C4-2B (cell line): ENCODE results near the gene IL3RA.
"Not testable (repeated sequence)": the region's sequence is repeated elsewhere in the genome, so short reads cannot be mapped to it uniquely, and the experiment has no call there.

Experiments
- H3K27ac ChIP-seq: fragments of 450-650 bp; 2 replicates; pipeline ENCODE4 v1.5.1; 2017
- ZFX ChIP-seq: fragments of 450-650 bp; IDR thresholded peaks from 2 replicates; pipeline ENCODE4 v1.6.1; 2017
- TF ChIP-seq, protein P1 (sequence below): fragments of 450-650 bp; conservative IDR thresholded peaks from 2 replicates; pipeline ENCODE4 v1.5.1; 2017; ENCODE audit warnings: mild to moderate bottlenecking

IL3RA gene

DNA sequence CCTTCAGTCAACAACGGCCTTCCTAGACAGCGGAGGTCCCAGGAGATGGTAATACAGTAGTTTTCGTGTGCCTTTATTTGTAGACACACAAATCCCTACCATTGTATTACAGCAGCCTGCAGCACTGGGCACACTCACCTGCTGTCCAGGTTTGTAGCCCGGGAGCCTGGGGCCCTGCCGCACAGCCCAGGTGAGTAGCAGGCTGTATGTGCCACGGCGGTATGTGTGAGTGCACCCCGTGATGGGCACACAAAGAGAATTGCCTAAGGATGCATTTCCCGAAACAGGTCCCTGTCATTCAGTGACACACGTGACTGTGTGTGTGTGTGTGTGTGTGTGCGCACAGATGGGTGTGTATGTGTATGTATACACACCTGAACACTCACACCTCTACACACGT is 63.5 kb downstream of the IL3RA start:
- H3K27ac ChIP-seq: no peak overlapping the region
- TF ChIP-seq, protein P1, sequence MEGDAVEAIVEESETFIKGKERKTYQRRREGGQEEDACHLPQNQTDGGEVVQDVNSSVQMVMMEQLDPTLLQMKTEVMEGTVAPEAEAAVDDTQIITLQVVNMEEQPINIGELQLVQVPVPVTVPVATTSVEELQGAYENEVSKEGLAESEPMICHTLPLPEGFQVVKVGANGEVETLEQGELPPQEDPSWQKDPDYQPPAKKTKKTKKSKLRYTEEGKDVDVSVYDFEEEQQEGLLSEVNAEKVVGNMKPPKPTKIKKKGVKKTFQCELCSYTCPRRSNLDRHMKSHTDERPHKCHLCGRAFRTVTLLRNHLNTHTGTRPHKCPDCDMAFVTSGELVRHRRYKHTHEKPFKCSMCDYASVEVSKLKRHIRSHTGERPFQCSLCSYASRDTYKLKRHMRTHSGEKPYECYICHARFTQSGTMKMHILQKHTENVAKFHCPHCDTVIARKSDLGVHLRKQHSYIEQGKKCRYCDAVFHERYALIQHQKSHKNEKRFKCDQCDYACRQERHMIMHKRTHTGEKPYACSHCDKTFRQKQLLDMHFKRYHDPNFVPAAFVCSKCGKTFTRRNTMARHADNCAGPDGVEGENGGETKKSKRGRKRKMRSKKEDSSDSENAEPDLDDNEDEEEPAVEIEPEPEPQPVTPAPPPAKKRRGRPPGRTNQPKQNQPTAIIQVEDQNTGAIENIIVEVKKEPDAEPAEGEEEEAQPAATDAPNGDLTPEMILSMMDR: no peak
- no peak for TF ChIP-seq ZFX

GRCh38 chrX:1400742-1401471 is 64.3 kb downstream of the IL3RA start:
- no peak overlapping the region for H3K27ac ChIP-seq

DNA sequence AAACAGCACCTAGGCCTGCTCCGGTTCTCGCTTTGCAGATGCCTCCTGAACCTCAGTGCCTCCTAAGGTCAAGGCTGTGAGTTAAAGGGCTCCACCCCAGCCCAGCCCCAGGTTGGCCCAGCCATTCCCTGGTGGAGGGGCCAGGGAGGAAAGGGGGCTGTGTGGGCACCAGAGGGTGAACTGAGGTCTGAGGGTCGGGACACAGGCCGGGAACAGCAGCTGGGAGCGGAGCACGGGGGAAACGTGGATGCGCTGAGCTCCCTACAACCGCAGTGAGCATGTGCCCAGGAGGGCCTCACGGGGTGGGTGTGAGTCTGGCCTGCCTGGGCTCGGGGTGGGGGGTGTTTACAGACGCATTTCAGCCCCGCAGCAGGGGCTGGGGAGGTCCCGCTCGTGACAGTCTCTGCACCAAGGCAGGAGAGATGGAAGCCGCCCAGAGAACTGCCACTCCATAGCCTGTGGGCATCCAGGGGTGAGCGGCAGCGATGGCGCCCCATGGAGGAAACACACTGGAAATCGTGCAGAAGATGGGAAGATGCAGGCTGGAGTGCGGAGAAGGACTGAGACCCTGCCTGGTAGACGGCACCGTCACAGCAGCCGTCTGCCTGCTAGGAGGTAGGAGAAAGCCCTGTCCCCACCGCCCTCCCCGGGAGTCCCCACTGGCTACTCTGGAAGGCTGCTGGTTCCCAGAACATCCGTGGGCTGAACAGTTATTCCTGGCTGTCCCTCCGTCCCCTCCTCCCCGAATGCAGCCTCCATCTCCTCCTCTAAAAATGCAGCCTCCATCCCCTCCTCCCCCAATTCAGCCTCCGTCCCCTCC is 65.2 kb downstream of the IL3RA start:
- H3K27ac ChIP-seq: no peak overlapping the region
- TF ChIP-seq, protein P1: no peak
- no peak for TF ChIP-seq ZFX

More at GRCh38 chrX:1400742-1401471, 64.3 kb downstream of the IL3RA start:
- no peak for TF ChIP-seq ZFX
- TF ChIP-seq, protein P1: no peak

- no peak overlapping the region for H3K27ac ChIP-seq
- TF ChIP-seq ZFX: no peak
- TF ChIP-seq, protein P1: no peak
These were observed 66.6 kb downstream of the IL3RA start for GRCh38 chrX:1403228-1403627.

GRCh38 chrX:1403867-1404266 is 67.3 kb downstream of the IL3RA start:
- not testable (repeated sequence) for H3K27ac ChIP-seq

DNA sequence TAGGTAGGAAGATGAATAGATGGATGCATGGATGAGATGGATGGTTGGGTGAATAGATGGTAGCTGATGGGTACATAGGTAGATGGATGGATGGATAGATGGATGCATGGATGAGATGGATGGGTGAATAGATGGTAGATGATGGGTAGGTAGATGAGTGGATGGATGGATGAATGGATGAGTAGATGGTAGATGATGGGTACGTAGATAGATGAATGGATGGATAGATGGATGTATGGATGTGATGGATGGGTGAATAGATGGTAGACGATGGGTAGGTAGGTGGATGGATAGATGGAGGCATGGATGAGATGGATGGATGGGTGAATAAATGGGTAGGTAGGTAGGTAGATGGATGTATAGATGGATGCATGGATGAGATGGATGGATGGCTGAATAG is 69.2 kb downstream of the IL3RA start:
- not testable (repeated sequence) for H3K27ac ChIP-seq

- TF ChIP-seq, protein P1: no peak
- no peak for TF ChIP-seq ZFX
- no peak overlapping the region for H3K27ac ChIP-seq
These were observed 70.5 kb downstream of the IL3RA start for GRCh38 chrX:1407035-1407434.

- TF ChIP-seq ZFX: no peak
- no peak overlapping the region for H3K27ac ChIP-seq
These were observed 74.7 kb downstream of the IL3RA start for GRCh38 chrX:1411326-1411725.
